ENCODE data around the gene RNF133.
"Not testable (repeated sequence)": the region's sequence is repeated elsewhere in the genome, so short reads cannot be mapped to it uniquely, and the experiment has no call there.

The RNF133 gene

GRCh38 chr7:122689346-122690109, 9.4 kb downstream of the RNF133 start:
- DNase-seq = no peak

GRCh38 chr7:122688400-122688998, 10.4 kb downstream of the RNF133 start:
- DNase-seq = no peak

- DNase-seq = no peak
Measured at GRCh38 chr7:122686360-122686878, 12.5 kb downstream of the RNF133 start.

- no peak for DNase-seq
Measured at GRCh38 chr7:122684504-122684903, 14.4 kb downstream of the RNF133 start.

- DNase-seq = no peak
Measured at GRCh38 chr7:122682815-122683550, 15.9 kb downstream of the RNF133 start.

- not testable (repeated sequence) for DNase-seq
Measured at GRCh38 chr7:122681186-122681585, 17.7 kb downstream of the RNF133 start.

- DNase-seq = no peak
Measured at GRCh38 chr7:122679813-122680212, 19.1 kb downstream of the RNF133 start.

GRCh38 chr7:122679269-122679709, 19.6 kb downstream of the RNF133 start:
- not testable (repeated sequence) for DNase-seq

- no peak for DNase-seq
Measured at GRCh38 chr7:122677149-122677548, 21.8 kb downstream of the RNF133 start.

GRCh38 chr7:122676466-122676865, 22.5 kb downstream of the RNF133 start:
- no peak for DNase-seq

- no peak for DNase-seq
Measured at GRCh38 chr7:122675621-122676020, 23.3 kb downstream of the RNF133 start.

- no peak for DNase-seq
Measured at GRCh38 chr7:122675011-122675410, 23.9 kb downstream of the RNF133 start.

GRCh38 chr7:122674502-122674901, 24.4 kb downstream of the RNF133 start:
- DNase-seq = no peak

- DNase-seq = no peak
Measured at GRCh38 chr7:122673951-122674350, 25.0 kb downstream of the RNF133 start.

GRCh38 chr7:122672536-122672935, 26.4 kb downstream of the RNF133 start:
- no peak for DNase-seq

GRCh38 chr7:122663733-122664132, 35.2 kb downstream of the RNF133 start:
- DNase-seq = no peak

- DNase-seq = no peak
Measured at GRCh38 chr7:122658856-122659255, 40.1 kb downstream of the RNF133 start.

GRCh38 chr7:122653685-122654084, 45.2 kb downstream of the RNF133 start:
- no peak for DNase-seq

- no peak for DNase-seq
Measured at GRCh38 chr7:122652876-122653275, 46.0 kb downstream of the RNF133 start.

- no peak for DNase-seq
Measured at GRCh38 chr7:122651451-122651850, 47.5 kb downstream of the RNF133 start.

Measured in retina (tissue), 1 donor.